Mucosa of gallbladder (tissue), 1 donor: ENCODE results near the gene SESN2. TPM values are rescaled to one million over a fixed set of nuclear protein-coding genes. Genes with fewer than 3 reads are reported as not detected.
"Not testable (repeated sequence)": the region's sequence is repeated elsewhere in the genome, so short reads cannot be mapped to it uniquely, and the experiment has no call there.

Source experiments
- DNase-seq: peaks from one replicate; pipeline ENCODE4 v3.0.0-alpha.2; 2020; ENCODE audit warnings: low spot score
- total RNA-seq: library from RNA; stranded (reverse); gene quantifications from one replicate; pipeline ENCODE4 v1.2.1, GENCODE V29; 2021
- donor health status: DM: no; HTN: no; CAD: no.

Gene SESN2
- total RNA-seq, 1 donor from 2014 or later: 19.6 TPM

DNA sequence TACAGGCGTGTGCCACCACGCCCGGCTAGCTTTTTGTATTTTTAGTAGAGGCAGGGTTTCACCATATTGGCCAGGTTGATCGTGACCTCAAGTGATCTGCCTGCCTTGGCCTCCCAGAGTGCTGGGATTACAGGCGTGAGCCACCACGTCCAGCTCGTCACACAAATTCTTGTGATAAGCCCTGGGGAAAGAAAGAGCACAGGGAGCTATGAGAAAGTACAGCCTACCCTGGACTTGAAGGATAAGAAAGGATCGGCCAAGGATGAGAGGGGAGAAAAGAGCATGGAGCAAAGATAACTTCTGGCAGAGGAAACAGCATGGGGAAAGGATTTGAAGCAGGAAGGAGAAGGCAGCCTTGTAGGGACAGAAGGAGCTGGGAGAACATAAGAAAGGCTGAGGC, 29.2 kb downstream of the SESN2 start:
- DNase-seq: no peak

DNA sequence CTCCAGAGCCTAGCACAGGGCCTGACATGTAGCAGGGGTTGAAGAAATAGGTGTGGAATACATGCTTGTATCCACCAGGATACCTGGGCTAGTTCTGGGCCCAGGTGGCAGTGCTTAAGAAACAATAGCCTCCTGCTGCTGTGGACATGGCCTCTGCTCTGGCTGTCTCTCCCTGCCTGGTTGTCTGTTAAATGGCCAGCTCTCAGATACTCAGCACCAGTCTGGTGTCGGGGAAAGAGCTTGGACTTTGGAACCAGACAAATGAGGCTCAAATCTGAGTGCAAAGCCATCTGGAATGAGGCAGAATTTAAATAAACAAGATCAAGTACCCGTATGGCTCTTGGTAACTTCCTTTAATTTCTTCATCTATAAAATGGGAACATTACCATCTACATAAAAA, 31.5 kb downstream of the SESN2 start:
- DNase-seq: peak; percentile 42

DNA sequence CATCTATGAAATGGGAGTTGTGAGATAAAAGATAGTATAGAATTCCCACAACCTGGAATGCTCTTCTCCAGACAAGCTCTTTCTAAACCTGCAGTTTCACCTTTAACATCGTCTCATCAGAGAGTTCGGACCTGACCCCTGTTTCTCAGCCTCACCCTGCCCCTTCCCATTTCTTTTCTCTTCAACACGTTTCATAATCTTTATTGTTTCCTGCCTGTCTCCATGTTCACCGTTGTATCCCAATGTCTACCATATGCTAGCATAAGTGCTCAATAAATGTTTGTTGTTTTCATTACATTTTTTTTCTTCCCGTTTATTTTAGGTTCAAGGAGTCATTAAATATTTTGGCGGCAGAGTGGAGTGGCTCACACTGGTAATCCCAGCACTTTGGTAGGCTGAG, 32.4 kb downstream of the SESN2 start:
- no peak for DNase-seq

DNA sequence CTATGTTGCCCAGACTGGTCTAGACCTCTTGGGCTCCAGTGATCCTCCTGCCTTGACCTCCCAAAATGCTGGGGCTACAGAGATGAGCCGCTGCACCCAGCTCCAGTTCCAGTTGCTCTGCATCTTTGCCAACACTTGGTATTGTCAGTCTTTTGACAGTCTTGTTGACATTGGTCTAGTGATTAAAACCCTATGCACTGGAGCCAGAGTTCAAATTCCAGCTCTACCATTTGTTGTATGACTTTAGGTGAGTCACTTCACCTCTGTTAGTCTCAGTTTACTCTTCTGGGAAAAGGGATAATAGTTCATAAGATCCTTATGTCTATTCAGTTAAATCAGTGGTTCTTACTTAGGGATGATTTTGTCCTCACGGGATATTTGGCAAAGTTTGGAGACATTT, 36.6 kb downstream of the SESN2 start:
- DNase-seq: no peak

DNA sequence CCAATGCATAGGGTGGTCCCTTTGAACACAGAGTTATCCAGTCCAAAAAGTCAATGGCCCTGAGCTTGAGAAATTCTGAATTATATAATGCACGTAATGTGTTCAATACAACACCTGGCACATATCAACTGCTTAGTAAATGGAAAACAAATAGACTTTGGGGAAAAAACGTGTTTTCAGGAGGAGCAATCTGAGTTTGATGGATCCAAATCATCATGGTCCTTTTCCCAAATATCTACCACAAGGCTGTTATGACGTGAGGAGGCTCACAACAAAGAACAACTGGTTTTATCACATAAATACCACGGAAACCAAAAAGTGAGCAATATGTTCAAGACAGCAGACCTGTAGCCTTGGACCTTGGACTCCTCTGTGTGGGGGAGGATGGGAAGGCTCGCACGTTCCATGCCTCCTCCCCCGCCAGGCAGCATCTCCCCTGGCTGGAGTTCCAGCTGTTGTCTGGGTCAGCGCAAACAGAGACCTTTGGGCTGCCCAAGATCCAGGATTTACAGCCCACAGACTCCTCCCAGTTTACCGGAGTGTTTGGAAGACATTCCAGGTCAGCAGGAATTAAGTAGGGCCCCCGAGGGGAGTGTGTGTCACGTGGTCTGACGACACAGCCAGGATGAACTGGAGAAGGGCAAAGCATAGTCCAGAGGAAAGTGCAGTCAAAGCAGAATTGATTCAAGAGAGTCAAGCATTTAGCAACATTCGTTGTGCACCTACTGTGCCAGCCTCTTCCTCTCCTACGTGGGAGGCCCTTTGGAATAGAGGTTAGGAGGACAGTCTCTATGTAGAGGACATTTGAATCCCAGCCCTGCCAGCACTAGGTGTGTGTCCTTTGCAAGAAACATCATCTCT, 37.3 kb downstream of the SESN2 start:
- peak; percentile 76 for DNase-seq

DNA sequence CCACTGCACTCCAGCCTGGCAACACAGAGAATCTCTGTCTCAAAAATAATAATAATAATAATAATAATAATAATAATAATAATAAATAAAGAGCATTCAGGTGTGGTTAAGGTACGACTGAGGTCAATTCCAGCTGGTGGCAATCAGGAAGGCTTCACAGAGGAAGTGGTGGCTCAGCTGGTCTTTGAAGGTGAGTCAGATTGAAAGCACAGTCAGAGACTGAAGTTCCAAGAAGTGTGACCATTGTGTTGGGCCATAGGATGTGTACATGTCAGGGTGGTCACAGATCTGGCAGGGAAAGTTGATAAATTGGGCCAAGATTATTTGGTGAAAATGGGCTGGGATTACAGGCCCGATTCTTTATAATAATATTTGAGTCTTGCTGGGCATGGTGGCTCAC, 38.5 kb downstream of the SESN2 start:
- DNase-seq: no peak

DNA sequence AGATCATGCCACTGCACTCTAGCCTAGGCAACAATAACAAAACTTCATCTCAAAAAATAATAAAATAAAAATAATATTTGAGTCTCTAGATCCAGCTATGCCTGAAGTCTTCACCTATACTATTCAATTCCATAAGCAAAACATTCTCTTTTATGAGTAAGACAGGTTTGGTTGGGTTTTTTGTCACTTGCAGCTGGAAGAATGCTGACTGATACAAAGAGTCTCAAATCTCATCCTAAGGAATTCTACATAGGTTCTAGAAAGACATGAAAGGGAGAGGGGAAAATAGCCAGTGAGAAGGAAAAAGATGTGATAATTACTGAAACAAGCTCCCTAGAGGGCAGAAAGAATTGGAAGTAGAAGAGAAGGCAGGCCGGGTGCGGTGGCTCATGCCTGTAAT, 39.1 kb downstream of the SESN2 start:
- DNase-seq: no peak

DNA sequence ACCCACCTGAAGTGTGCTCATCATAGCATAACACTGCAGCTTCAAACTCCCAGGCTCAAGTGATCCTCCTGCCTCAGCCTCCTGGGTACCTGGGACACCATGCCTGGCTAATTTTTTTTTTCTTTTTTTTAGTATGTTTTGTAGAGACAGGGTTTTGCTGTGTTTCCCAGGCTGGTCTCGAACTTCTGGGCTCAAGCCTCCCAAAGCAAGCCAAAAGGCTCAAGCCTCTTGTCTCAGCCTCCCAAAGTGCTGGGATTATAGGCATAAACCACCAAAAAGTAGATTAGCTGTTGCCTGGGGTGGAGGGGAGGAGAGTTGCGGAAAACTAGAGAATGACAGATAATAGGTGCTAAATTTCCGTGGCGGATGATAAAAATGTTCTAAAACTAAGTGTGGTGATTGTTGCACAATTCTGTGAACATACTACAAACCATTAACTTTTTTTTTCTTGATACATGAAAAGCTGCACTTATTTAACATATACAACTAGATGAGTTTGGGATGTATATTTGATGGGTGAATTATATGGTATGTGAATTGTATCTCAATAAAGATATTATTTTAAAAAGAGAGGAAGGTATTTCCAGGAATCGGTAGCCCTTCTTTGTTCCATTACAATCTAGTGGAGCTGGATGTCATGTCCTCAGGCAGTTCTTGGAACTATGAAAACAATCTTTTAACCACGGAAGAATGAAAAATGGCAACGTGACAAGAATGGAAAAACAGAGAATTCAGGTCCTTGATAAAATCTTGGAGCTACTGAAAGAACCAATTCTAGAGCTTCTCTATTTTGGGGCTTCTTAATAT, 42.3 kb downstream of the SESN2 start:
- DNase-seq: no peak

DNA sequence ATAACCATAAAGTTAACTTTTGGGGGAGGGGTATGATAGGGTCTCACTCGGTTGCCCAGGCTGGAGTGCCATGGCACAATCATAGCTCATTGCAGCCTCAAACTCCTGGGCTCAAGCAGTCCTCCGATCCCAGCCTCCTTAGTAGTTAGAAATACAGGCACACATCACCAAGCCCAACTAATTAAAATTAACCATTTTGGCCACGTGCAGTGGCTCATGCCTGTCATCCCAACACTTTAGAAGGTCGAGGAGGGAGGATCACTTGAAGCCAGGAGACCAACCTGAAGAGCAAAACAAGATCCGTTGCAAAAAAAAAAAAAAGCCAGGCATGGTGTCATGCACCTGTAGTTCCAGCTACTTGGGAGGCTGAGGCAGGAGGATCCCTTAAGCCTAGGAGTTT, 42.9 kb downstream of the SESN2 start:
- no peak for DNase-seq

DNA sequence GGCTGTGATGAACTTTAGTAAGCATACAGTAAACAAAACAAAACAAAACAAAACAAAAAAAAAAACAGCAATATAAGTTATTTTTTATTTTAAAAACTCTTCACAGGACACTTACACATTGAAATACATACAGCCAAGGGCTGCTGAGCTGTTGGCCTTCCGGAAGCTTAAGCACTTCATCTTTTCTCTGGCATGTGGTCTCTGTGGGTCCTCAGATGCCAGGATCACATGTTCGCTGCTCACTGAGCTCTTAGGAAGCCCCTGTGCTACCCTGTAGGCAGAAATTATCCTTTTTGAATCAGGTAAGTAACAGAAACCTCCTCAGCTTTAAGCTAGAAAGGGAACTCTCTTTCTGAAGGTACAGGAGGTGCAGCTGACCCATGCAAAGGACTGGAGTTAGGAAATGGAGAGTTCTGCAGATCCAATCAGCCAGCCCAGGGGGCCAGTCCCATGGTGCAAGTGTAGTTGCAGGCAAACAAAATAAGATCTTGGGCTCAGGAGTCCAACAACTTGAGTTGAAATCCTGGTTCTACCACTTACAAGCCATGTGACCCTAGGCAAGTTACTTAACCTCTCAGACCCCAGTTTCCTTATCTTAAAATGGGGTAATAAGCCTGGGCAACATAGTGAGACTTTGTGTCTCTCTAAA, 47.1 kb downstream of the SESN2 start:
- no peak for DNase-seq

DNA sequence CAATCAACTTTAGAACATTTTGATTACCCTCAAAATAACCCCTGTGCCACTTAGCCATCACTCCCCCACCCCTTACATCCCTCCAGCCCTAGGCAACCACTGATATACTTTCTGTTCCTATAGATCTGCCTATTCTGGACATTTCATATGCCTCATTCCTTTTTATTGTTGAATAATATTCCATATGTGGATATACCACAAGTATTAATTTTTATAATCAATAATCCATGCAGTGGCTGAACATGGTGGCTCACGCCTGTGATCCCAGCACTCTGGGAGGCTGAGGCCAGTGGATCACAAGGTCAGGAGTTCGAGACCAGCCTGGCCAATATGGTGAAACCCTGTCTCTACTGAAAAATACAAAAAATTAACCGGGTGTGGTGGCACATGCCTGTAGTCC, 49.4 kb downstream of the SESN2 start:
- no peak for DNase-seq

DNA sequence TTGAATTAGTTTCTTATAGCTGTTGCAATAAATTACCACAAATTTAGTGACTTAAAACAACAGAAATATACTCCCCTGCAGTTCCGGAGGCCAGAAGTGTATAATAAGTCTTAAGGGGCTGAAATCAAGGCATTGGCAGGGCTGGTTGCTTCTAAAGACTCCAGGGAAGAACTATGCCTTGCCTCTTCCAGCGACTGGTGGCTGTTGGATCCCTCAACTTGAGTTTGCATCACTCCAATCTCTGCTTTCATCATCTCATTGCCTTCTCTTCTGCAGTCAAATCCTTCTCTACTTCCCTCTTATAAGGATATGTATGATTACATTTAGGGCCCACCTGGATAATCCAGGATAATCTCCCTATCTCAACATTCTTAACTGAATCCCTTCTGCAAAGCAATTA, 50.4 kb downstream of the SESN2 start:
- DNase-seq: no peak

DNA sequence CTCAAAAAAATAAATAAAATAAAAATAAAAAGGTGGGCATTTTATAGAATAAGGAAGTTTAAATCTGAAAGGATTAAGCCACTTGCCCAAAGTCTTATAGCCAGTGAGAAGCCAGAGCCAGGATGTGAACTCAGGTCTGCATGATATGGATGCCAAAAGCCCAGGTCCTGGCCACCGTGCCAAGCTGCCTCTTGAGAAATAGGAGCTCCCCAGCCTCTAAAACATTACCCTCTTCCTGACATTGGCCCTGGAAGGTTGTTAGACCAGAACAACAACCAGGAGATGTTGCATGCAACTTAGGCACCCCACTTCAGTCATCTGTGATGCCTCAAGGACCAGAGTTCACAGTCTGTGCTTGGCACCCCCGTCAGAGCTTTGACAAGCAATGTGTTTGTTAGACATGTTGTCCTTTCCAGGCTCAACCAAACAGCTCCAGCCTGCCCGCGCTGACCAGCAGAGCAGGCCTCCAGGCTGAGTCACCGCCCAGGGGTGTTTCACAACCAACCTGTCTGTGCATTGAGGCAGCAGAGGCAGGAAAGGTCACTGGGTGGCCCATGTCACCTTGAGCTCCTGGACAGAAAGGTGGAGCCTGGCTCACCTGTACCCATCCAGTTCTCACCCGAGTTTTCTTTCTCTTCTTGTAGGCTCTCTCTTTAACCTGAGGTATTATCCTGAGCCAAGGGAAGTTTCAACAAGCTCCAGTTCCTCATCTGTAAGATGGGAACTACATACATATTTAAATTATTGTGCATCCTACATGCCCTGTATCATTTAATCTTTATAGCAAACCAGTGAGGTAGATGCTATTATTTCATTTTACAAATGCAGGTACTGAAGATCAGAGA, 54.6 kb downstream of the SESN2 start:
- peak; percentile 74 for DNase-seq

DNA sequence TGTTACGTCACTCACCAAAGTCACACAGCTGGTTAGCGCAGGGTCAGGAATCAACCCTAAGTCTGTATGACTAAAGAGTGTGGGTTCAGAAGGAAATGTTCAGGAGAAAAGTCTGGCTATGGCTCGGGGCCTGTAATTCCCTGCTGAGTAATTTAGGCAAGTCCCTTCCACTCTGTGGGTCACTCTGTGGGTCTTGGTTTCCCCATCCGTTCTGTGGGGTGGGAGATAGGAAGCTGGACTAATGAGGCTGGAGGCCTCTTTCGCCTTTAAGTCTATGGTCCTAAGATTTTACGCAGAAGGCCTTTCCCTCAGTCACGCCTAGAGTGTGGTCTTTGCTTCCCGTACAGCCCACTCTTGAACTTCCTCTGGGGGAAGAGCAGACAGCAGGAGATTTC, 55.2 kb downstream of the SESN2 start:
- no peak for DNase-seq

DNA sequence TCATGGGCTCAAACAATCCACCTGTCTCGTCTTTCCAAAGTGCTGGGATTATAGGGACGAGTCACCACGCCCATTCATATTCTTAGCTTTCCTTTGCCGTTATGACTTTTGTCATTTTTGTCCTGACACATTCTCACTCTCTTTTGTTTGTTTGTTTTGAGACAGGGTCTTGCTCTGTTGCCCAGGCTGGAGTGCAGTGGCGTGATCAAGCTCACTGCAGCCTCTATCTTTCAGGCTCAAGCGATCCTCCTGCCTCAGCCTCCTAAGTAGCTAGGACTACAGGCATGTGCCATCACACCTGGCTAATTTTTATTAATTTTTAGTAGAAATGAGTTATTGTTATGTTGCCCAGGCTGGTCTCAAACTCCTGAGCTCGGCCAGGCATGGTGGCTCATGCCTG, 57.7 kb downstream of the SESN2 start:
- no peak for DNase-seq

DNA sequence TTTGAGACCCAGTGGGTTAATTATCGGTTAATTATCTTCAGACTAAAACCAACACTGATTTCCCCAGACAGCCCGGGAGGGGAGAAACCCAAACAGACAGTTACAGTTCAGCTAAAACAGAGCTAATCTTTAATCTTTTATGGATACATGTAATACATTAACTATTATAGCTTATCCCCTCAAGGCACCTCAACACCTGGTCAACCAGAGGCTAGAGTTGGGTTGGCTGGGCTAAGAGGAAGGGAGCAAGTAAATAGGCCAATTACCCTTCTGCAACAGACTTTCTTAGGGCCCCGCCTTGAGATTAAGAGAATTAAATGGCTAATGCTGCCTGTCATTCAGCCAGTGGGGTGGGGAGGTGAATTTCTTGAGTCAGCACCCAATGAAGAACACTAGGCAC, 62.9 kb downstream of the SESN2 start:
- DNase-seq: peak; percentile 77

DNA sequence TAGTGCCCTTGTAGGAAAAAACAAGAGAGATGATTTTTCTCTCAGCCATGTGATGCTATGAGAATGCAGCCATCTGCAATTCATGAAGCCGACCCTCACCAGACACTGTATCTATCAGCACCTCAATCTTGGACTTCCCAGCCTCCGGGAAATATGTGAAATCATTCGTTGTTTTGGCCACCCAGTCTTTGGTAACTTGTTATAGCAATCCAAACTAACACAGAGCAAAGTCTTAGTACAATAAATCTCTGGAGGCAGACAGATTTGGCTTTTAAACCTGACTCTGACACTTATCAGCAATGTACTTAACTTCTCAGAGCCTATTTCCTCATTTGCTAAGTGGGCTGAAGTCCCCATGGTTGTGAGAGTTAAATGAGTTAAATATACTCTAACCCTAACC, 64.4 kb downstream of the SESN2 start:
- no peak for DNase-seq

DNA sequence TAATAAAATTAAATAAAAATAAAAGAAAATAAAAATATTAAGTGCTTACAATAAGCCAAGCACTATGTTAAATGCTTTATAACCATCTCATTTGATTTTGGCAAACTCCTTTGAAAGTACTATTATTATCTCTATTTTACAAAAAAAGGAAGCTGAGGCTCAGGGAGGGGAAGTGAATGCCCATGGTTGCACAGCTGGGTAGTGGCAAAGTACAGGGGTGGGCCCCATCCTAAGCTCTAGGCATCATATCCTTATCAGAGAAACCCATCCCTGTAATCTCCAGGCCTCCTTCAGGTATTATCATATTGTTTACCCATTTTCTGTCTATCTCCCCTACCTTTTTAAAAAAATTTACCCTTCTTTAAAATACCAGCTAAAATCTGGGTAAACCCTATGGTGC, 67.2 kb downstream of the SESN2 start:
- no peak for DNase-seq

DNA sequence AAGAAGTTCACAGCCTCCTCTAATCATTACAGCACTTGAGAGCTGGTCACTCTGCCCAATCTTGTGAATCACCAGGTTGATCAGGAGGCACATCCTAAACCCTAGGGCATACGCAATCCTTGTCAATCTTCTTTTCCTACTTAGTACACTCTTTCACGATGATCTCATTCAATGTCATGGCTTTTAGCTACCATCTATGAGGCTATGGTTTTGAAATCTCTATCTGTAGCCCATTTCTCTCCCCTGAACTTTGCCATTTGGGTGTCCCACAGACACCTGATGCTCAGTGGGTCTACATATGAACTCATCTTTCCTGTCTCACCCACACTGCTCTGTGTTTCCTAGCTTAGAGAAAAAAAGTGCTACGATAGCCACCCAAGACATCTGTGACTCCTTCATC, 67.7 kb downstream of the SESN2 start:
- no peak for DNase-seq

DNA sequence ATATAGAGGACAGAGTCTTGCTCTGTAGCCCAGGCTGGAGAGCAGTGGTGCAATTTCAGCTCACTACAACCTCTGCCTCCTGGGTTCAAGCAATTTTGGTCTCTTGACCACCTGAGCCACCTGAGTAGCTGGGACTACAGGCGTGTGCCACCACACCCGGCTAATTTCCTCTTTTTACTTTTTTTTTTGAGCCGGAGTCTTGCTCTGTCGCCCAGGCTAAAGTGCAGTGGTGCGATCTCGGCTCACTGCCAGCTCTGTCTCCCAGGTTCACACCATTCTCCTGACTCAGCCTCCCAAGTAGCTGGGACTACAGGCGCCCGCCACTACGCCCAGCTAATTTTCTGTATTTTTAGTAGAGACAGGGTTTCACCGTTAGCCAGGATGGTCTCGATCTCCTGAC, 68.1 kb downstream of the SESN2 start:
- not testable (repeated sequence) for DNase-seq

DNA sequence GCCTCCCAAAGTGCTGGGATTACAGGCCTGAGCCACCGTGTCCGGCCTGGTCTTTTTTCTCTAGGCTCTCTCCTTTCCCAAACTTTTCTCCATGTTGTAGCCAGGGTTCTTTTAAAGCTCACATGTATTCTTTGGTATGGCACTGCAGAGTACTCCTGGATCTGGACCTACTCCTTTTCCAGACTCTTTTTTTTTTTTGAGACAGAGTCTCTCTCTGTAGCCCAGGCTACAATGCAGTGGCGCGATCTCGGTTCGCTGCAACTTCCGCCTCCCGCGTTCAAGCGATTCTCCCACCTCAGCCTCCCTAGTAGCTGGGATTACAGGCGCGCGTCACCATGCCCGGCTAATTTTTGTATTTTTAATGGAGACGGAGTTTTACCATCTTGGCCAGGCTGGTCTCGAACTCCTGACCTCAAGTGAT, 68.9 kb downstream of the SESN2 start:
- DNase-seq: no peak
